SK-N-SH treated with all-trans-retinoic acid at 6 μM for 48 hours (cell line): ENCODE results near the gene CDK5R1.

ENCODE experiments used
- ARNTL ChIP-seq: fragments of 450-650 bp; formaldehyde crosslinking; IDR thresholded peaks from 2 replicates; pipeline ENCODE4 v1.5.0; 2020; ENCODE audit warnings: low read depth, mild to moderate bottlenecking, moderate library complexity, borderline replicate concordance
- BACH2 ChIP-seq: fragments of 250-450 bp; sonication (Bioruptor Pico); IDR thresholded peaks from 2 replicates; pipeline ENCODE4 v1.9.0; 2021; ENCODE audit warnings: mild to moderate bottlenecking, borderline replicate concordance
- OSR1 ChIP-seq: fragments of 250-450 bp; sonication (Bioruptor Pico); IDR thresholded peaks from 2 replicates; pipeline ENCODE4 v1.8.0; 2022; ENCODE audit warnings: moderate library complexity, mild to moderate bottlenecking, inconsistent platforms
- PPARA ChIP-seq: fragments of 250-450 bp; sonication (Bioruptor Pico); IDR thresholded peaks from 2 replicates; pipeline ENCODE4 v1.5.0; 2020; ENCODE audit warnings: mild to moderate bottlenecking, borderline replicate concordance
- RARB ChIP-seq: fragments of 250-450 bp; sonication (Bioruptor Pico); IDR thresholded peaks from 2 replicates; pipeline ENCODE4 v1.8.0; 2021; ENCODE audit warnings: mild to moderate bottlenecking, moderate library complexity
- TCF4 ChIP-seq: fragments of 250-450 bp; sonication (Bioruptor Pico); IDR thresholded peaks from 2 replicates; pipeline ENCODE4 v1.8.0; 2021; ENCODE audit warnings: mild to moderate bottlenecking, moderate library complexity, borderline replicate concordance
- ZC3H10 ChIP-seq: fragments of 250-450 bp; sonication (Bioruptor Pico); IDR thresholded peaks from 2 replicates; pipeline ENCODE4 v1.5.1; 2021; ENCODE audit warnings: mild to moderate bottlenecking, moderate library complexity
- ZFP3 ChIP-seq: fragments of 250-450 bp; sonication (Bioruptor Pico); IDR thresholded peaks from 2 replicates; pipeline ENCODE4 v1.5.0; 2020; ENCODE audit warnings: mild to moderate bottlenecking, moderate library complexity
- TF ChIP-seq, protein P1 (sequence below): fragments of 250-450 bp; sonication (Bioruptor Pico); IDR thresholded peaks from 2 replicates; pipeline ENCODE4 v1.8.0; 2020; ENCODE audit warnings: mild to moderate bottlenecking, moderate library complexity, borderline replicate concordance
- TF ChIP-seq, protein P2 (sequence below): fragments of 250-450 bp; sonication (Bioruptor Pico); IDR thresholded peaks from 2 replicates; pipeline ENCODE4 v1.5.1; 2020; ENCODE audit warnings: low read depth, mild to moderate bottlenecking, moderate library complexity
- TF ChIP-seq, protein P3 (sequence below): fragments of 250-450 bp; sonication (Bioruptor Pico); IDR thresholded peaks from 2 replicates; pipeline ENCODE4 v1.5.1; 2021; ENCODE audit warnings: mild to moderate bottlenecking, moderate library complexity

DNA sequence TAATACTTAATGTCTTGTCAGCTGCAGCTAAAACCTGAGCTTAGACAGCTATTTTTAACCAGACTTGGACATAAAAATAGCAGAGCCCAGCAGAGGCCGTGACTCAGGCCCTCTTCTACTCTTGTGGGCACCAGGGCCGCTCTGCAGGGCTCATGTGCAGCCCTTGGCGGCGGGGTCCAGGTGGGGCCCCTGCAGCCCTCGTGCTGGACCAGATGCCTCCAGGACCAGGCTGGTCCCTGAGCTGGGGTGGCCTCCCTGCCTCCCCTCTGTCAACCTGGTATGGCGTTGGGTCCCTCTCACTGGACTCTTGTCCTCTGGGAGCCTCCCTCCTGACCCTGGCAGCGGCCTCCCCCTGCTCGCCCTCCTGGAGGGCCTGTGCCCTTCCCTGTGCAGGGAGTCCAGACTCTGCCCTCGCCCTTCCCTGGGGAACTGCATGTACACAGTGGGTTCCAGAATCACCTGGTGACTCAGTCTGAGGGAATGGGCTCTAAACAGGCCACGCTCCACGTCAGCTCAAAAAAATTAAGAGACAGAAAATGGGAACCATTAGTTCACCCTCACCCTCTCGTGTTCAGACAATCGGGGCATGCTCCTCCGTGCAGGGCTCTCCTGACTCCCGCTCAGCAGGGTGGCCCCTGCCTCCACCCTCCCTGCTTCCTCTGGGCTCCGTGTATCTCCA, 9.7 kb downstream of the CDK5R1 start:
- no peak for TF ChIP-seq RARB (CRISPR knock-in tag)
- TF ChIP-seq ARNTL: no peak
- TF ChIP-seq, protein P1, sequence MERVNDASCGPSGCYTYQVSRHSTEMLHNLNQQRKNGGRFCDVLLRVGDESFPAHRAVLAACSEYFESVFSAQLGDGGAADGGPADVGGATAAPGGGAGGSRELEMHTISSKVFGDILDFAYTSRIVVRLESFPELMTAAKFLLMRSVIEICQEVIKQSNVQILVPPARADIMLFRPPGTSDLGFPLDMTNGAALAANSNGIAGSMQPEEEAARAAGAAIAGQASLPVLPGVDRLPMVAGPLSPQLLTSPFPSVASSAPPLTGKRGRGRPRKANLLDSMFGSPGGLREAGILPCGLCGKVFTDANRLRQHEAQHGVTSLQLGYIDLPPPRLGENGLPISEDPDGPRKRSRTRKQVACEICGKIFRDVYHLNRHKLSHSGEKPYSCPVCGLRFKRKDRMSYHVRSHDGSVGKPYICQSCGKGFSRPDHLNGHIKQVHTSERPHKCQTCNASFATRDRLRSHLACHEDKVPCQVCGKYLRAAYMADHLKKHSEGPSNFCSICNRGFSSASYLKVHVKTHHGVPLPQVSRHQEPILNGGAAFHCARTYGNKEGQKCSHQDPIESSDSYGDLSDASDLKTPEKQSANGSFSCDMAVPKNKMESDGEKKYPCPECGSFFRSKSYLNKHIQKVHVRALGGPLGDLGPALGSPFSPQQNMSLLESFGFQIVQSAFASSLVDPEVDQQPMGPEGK (CRISPR knock-in tag): no peak
- no peak for TF ChIP-seq ZFP3 (CRISPR knock-in tag)
- no peak for TF ChIP-seq ZC3H10 (CRISPR knock-in tag)
- TF ChIP-seq, protein P2, sequence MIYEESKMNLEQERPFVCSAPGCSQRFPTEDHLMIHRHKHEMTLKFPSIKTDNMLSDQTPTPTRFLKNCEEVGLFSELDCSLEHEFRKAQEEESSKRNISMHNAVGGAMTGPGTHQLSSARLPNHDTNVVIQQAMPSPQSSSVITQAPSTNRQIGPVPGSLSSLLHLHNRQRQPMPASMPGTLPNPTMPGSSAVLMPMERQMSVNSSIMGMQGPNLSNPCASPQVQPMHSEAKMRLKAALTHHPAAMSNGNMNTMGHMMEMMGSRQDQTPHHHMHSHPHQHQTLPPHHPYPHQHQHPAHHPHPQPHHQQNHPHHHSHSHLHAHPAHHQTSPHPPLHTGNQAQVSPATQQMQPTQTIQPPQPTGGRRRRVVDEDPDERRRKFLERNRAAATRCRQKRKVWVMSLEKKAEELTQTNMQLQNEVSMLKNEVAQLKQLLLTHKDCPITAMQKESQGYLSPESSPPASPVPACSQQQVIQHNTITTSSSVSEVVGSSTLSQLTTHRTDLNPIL (CRISPR knock-in tag): no peak
- TF ChIP-seq TCF4 (CRISPR knock-in tag): no peak
- no peak for TF ChIP-seq BACH2 (CRISPR knock-in tag)
- TF ChIP-seq PPARA: no peak
- TF ChIP-seq, protein P3, sequence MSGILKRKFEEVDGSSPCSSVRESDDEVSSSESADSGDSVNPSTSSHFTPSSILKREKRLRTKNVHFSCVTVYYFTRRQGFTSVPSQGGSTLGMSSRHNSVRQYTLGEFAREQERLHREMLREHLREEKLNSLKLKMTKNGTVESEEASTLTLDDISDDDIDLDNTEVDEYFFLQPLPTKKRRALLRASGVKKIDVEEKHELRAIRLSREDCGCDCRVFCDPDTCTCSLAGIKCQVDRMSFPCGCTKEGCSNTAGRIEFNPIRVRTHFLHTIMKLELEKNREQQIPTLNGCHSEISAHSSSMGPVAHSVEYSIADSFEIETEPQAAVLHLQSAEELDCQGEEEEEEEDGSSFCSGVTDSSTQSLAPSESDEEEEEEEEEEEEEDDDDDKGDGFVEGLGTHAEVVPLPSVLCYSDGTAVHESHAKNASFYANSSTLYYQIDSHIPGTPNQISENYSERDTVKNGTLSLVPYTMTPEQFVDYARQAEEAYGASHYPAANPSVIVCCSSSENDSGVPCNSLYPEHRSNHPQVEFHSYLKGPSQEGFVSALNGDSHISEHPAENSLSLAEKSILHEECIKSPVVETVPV (CRISPR knock-in tag): no peak
- no peak for TF ChIP-seq OSR1 (CRISPR knock-in tag)
